Suprapubic skin (tissue), 4 donors: ENCODE measurements around the gene HSPBAP1. TPM values are rescaled to one million over a fixed set of nuclear protein-coding genes. Genes with fewer than 3 reads are reported as not detected.
A peak's percentile ranks its signal among the peaks of the same experiment; 100 is the strongest.

Source experiments
- DNase-seq, 2 donors: peaks; one replicate each; pipeline ENCODE4 v3.0.0-alpha.2; 2019; ENCODE audit warnings: low spot score in 2 of 2
- H3K27ac ChIP-seq: fragments of 200-600 bp; sonication (generic); one replicate; pipeline ENCODE4 v1.5.1; 2019
- H3K27me3 ChIP-seq: fragments of 200-600 bp; sonication (generic); one replicate; pipeline ENCODE4 v1.5.1; 2019
- H3K36me3 ChIP-seq: fragments of 200-600 bp; sonication (generic); one replicate; pipeline ENCODE4 v1.5.1; 2019
- H3K4me1 ChIP-seq: fragments of 200-600 bp; sonication (generic); one replicate; pipeline ENCODE4 v1.5.1; 2019
- H3K4me3 ChIP-seq: fragments of 200-600 bp; sonication (generic); one replicate; pipeline ENCODE4 v1.5.1; 2019; ENCODE audit warnings: mild to moderate bottlenecking
- H3K9me3 ChIP-seq: fragments of 200-600 bp; sonication (generic); one replicate; pipeline ENCODE4 v1.5.1; 2019
- EP300 ChIP-seq: sonication (generic); formaldehyde crosslinking; IDR thresholded peaks from one replicate; pipeline ENCODE4 v1.6.1; 2017; ENCODE audit warnings: antibody characterized with exemption
- POLR2A ChIP-seq, 2 donors: fragments of 450-650 bp; IDR thresholded peaks; one replicate each; pipeline ENCODE4 v1.6.1; 2017; ENCODE audit warnings: antibody characterized with exemption in 2 of 2, mild to moderate bottlenecking in 2 of 2, moderate library complexity in 2 of 2
- POLR2AphosphoS5 ChIP-seq, 3 donors: sonication (generic); formaldehyde crosslinking; IDR thresholded peaks; one replicate each; pipeline ENCODE4 v1.6.1; 2017; ENCODE audit warnings: antibody characterized with exemption in 3 of 3
- whole genome bisulfite sequencing: methylation state at CpG from one replicate; pipeline ENCODE4 v1.1.5; 2018; 5-methylcytosine and 5-hydroxymethylcytosine counted together
- total RNA-seq, 4 donors: library from RNA; depleted of rRNA; stranded (reverse); fragments of >200 nt; gene quantifications; one replicate each; pipeline ENCODE4 v1.1.0, GENCODE V29; 2016
- TF ChIP-seq, protein P1 (sequence below), 2 donors: fragments of 200-600 bp in 1 of 2; fragments of 450-650 bp in 1 of 2; sonication (generic) in 1 of 2; IDR thresholded peaks; one replicate each; pipeline ENCODE4 v1.5.1; 2016 to 2019; ENCODE audit warnings: antibody characterized with exemption in 2 of 2, mild to moderate bottlenecking in 1 of 2, moderate library complexity in 1 of 2

Gene HSPBAP1
- total RNA-seq, 4 donors from 2014 or later: 8.8 to 32.8 (median 15.7) TPM

DNA sequence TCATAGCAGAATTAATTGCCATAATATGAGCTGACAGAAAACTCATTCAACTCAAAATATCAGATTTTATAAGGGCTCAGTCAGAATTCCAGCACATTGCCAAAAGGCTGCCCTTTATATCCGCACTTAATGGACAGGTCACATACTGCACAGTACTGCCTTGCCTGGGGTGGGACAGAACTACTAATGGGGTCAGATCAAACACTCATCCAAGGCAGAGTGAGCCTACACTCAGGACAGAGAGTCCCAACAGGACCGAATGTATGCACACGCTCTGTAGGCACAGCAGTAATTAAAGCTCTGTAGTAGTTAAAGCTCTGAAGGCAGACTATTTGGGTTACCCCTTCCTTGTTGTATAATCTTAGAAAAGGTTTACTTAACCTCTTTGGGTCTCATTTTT lies 27.2 kb downstream of the HSPBAP1 start:
- no peak for TF ChIP-seq POLR2A (IDR thresholded peaks at IDR 0.05)
- no peak for TF ChIP-seq EP300
- Histone ChIP-seq H3K36me3 (peaks cover 3% of the 10 kb centered on the region), H3K27me3 (no peaks in the 10 kb centered on the region), H3K4me3 (no peak overlapping the region), H3K4me1 (peaks cover 4% of the 10 kb centered on the region), H3K9me3 (no peaks in the 10 kb centered on the region), H3K27ac (no peak overlapping the region)
- DNase-seq: no peak
- 95% methylated on average over 3 of the region's 3 CpGs for WGBS

DNA sequence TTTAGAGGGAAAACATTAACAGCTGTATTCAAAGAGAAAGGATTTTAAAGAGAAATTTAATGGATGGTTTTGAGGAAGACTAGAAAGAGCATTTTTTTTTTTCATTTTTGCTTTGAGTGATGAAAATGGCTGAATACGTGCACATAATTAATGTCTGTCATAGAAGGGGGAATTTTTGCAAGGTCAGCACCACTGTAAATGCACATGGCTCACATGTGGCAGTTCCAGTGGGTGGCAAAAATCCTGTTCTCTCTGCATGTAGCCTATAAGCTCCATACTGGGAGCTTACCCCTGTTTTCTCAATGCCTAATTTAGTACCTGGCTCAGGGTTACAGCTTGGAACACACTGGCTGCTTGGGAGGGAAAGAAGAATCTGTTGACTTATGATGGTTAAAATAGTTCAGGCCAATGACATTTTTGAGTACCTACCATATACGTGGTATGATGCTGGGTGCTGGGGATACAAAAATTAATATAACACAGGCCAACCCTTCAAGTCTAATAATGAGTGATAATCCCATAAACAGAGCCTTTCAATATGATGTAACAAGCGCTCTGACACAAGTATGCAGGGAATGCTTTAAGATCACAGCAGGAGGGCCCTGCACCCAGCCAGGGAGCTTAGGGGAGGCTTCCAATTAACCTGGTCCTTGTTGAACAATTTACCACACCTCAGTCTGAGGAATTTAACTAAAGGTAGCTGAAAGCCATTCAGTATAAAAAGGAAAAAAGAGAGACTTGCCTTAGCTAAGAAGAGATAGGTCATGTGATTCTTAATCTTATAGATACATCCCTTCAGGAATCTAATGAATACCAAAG lies 33.0 kb downstream of the HSPBAP1 start:
- 84% methylated on average over 3 of the region's 3 CpGs for WGBS

DNA sequence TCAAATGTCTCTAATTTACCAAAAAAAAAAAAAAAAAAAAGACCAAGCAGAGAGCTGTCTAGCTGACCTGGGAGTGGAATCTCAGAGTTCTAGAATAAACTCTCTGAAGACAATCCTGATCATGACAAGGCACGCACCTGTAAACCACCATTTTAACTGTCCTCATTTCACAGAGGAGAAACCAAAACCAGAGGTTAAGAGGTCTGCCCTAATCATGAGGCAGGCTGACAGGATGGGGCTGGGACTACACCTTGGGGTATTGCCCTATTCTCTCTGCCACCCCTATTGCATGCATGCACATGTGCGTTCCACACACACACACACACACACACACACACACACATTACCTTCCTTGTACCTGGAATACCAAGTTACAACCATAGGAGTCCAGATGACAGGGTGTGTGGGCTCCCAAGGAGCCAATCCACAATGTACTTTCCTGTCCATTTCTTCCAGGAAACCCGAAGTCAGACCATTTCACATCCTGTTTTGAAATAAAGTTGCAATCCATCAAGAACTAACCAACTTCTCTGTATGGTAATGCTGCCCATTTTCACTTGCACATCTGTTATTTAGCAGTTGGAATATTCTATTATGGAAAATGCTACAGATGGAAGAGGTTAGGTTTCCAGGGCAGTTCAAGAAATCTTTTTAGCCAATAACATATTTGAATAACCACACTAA lies 34.6 kb downstream of the HSPBAP1 start:
- DNase-seq: no peak
- Histone ChIP-seq H3K27me3 (no peaks in the 10 kb centered on the region), H3K36me3 (peaks cover 11% of the 10 kb centered on the region), H3K4me3 (no peak overlapping the region), H3K9me3 (no peaks in the 10 kb centered on the region), H3K4me1 (peaks cover 5% of the 10 kb centered on the region), H3K27ac (no peak overlapping the region)
- 77% methylated on average over 3 of the region's 3 CpGs for WGBS
- TF ChIP-seq EP300 (no peak), POLR2A (IDR thresholded peaks at IDR 0.05) (no peak), POLR2AphosphoS5 (IDR thresholded peaks at IDR 0.05) (no peak)
- TF ChIP-seq, protein P1, sequence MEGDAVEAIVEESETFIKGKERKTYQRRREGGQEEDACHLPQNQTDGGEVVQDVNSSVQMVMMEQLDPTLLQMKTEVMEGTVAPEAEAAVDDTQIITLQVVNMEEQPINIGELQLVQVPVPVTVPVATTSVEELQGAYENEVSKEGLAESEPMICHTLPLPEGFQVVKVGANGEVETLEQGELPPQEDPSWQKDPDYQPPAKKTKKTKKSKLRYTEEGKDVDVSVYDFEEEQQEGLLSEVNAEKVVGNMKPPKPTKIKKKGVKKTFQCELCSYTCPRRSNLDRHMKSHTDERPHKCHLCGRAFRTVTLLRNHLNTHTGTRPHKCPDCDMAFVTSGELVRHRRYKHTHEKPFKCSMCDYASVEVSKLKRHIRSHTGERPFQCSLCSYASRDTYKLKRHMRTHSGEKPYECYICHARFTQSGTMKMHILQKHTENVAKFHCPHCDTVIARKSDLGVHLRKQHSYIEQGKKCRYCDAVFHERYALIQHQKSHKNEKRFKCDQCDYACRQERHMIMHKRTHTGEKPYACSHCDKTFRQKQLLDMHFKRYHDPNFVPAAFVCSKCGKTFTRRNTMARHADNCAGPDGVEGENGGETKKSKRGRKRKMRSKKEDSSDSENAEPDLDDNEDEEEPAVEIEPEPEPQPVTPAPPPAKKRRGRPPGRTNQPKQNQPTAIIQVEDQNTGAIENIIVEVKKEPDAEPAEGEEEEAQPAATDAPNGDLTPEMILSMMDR (IDR thresholded peaks at IDR 0.05): no peak

More for the DNA sequence above, 33.0 kb downstream of the HSPBAP1 start:
- H3K36me3 ChIP-seq: no peaks in the 10 kb centered on the region
- H3K9me3 ChIP-seq: no peaks in the 10 kb centered on the region
- no peak overlapping the region for H3K27ac ChIP-seq
- H3K27me3 ChIP-seq: no peaks in the 10 kb centered on the region
- no peak for DNase-seq
- H3K4me3 ChIP-seq: no peak overlapping the region
- H3K4me1 ChIP-seq: peaks cover 5% of the 10 kb centered on the region
- TF ChIP-seq POLR2A (IDR thresholded peaks at IDR 0.05): no peak
- TF ChIP-seq EP300: no peak
- TF ChIP-seq, protein P1 (IDR thresholded peaks at IDR 0.05): no peak
- TF ChIP-seq POLR2AphosphoS5 (IDR thresholded peaks at IDR 0.05): no peak

DNA sequence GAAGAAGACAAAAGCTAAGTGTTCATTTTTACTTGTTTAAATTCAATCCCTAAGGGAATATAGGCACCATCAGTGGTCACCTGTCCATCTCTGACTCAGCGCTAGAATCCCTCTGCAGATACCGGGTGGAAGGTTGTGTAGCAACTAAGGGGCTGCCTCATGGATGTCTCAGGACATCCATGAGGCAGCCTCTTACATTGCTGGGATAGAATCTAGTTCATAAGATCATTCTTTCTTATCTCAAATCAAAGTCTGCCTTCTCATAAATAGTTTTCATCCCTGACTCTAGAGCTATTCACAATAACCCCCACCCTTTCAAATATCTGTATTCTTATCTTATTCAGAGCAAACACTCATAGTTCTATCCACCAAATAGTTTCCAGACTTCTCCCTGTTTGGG lies 38.1 kb downstream of the HSPBAP1 start:
- no peak for DNase-seq
- TF ChIP-seq, protein P1 (IDR thresholded peaks at IDR 0.05): no peak
- no peak for TF ChIP-seq EP300
- no peak for TF ChIP-seq POLR2A (IDR thresholded peaks at IDR 0.05)
- TF ChIP-seq POLR2AphosphoS5 (IDR thresholded peaks at IDR 0.05): no peak
- Histone ChIP-seq H3K9me3 (no peaks in the 10 kb centered on the region), H3K4me1 (peaks cover 5% of the 10 kb centered on the region), H3K4me3 (no peak overlapping the region), H3K27ac (no peak overlapping the region), H3K36me3 (peaks cover 33% of the 10 kb centered on the region), H3K27me3 (no peaks in the 10 kb centered on the region)
- WGBS: 96% methylated on average over 2 of the region's 2 CpGs

DNA sequence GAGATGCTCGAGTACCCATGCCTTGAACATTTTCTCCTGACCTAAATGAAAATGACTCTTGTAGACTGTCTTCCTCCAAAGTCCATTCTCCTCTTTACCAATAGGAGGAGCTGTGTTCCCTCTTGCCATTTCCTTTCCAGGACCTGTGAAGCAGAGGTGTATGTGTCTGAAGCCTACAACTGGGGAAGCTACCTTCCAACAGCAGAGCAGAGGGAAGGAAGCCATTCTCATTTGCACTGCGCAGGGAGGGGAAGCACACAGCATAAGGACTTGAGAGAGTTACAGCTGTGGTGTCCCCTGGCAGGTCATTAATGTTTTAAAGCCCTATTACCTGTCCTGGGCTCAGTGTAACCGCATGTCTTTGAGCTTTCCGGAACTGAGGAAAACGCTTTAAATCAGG lies 38.7 kb downstream of the HSPBAP1 start:
- Histone ChIP-seq H3K9me3 (no peaks in the 10 kb centered on the region), H3K27ac (no peak overlapping the region), H3K36me3 (peaks cover 33% of the 10 kb centered on the region), H3K4me3 (no peak overlapping the region), H3K27me3 (no peaks in the 10 kb centered on the region), H3K4me1 (peaks cover 5% of the 10 kb centered on the region)
- TF ChIP-seq, protein P1 (IDR thresholded peaks at IDR 0.05): peak; percentile 10 to 58
- no peak for TF ChIP-seq POLR2AphosphoS5 (IDR thresholded peaks at IDR 0.05)
- no peak for DNase-seq
- WGBS: 83% methylated on average over 5 of the region's 5 CpGs
